ENCODE data around the gene DHRS7B.

Gene DHRS7B

DNA sequence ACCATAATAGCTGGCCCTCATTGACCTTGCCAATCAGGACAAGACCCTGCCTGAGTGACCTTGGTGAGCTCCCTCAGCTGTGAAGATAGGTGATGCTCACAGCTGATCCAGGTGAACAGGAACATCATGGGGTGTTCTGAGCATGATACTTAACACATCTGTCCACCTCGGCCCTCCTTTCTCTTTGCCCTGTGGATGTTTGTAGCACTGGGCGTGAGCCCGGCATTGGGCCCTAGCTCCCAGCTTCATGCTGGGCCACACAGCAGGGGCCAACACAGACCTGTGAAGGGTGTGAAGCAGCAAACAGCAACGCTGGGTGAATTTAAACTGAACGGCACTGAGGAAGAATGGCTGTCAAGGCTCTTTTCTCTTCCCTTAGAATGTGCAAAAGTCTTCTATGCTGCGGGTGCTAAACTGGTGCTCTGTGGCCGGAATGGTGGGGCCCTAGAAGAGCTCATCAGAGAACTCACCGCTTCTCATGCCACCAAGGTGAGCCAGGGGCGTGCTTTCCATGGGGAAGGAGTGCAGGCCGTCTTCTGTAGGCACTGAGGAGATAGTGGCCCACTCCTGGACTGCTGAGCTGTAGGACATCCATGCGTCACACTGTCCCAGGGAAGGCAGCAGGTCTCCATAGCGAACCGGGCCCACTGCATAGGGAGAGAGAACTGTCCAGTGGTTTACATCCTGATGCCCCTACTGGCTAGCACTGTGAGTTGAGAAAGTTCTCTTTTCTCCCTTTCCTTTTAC lies 51.3 kb downstream of the DHRS7B start:
- no peak overlapping the region for H3K4me2 ChIP-seq (ENCODE audit: low read length)
- no peaks in the 10 kb centered on the region for H4K20me1 ChIP-seq (ENCODE audit: insufficient read depth, low read length)
- H3K9me3 ChIP-seq (ENCODE audit: insufficient read depth, low read length), result no peaks in the 10 kb centered on the region
- no peaks in the 10 kb centered on the region for H3K27me3 ChIP-seq (ENCODE audit: low read depth, low read length)
- no peak overlapping the region for H3K4me3 ChIP-seq (ENCODE audit: low read length)
- no peak overlapping the region for H3K27ac ChIP-seq (ENCODE audit: low read length)
- no peaks in the 10 kb centered on the region for H3K36me3 ChIP-seq (replicated peaks; ENCODE audit: low read depth, low read length)
- H3K79me2 ChIP-seq (ENCODE audit: low read length), result no peaks in the 10 kb centered on the region
- no peak overlapping the region for H3K9ac ChIP-seq (ENCODE audit: low read length)
- H2AFZ ChIP-seq (ENCODE audit: low read depth, low read length), result no peak overlapping the region
- H3K4me1 ChIP-seq (ENCODE audit: low read length), result no peaks in the 10 kb centered on the region
- TF ChIP-seq EZH2phosphoT487 (IDR thresholded peaks at IDR 0.05; ENCODE audit: low read depth), result no peak
- TF ChIP-seq, protein P1, sequence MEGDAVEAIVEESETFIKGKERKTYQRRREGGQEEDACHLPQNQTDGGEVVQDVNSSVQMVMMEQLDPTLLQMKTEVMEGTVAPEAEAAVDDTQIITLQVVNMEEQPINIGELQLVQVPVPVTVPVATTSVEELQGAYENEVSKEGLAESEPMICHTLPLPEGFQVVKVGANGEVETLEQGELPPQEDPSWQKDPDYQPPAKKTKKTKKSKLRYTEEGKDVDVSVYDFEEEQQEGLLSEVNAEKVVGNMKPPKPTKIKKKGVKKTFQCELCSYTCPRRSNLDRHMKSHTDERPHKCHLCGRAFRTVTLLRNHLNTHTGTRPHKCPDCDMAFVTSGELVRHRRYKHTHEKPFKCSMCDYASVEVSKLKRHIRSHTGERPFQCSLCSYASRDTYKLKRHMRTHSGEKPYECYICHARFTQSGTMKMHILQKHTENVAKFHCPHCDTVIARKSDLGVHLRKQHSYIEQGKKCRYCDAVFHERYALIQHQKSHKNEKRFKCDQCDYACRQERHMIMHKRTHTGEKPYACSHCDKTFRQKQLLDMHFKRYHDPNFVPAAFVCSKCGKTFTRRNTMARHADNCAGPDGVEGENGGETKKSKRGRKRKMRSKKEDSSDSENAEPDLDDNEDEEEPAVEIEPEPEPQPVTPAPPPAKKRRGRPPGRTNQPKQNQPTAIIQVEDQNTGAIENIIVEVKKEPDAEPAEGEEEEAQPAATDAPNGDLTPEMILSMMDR (IDR thresholded peaks at IDR 0.05; ENCODE audit: low read depth, low read length), result no peak

DNA sequence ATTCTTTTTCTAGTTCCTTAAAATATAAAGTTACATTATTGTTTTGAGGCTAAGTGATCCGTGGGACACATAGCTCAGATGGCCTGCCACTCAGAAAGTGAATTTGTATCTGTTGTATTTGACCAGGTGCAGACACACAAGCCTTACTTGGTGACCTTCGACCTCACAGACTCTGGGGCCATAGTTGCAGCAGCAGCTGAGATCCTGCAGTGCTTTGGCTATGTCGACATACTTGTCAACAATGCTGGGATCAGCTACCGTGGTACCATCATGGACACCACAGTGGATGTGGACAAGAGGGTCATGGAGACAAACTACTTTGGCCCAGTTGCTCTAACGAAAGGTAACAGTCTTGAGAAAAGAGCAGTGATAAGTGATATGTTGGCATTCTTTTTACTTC lies 56.7 kb downstream of the DHRS7B start:
- H3K9ac ChIP-seq (ENCODE audit: low read length), result no peak overlapping the region
- H3K4me2 ChIP-seq (ENCODE audit: low read length), result no peak overlapping the region
- no peaks in the 10 kb centered on the region for H3K36me3 ChIP-seq (replicated peaks; ENCODE audit: low read depth, low read length)
- H3K27ac ChIP-seq (ENCODE audit: low read length), result no peak overlapping the region
- no peaks in the 10 kb centered on the region for H3K4me1 ChIP-seq (ENCODE audit: low read length)
- TF ChIP-seq, protein P1 (IDR thresholded peaks at IDR 0.05; ENCODE audit: low read depth, low read length), result no peak
- no peak for TF ChIP-seq EZH2phosphoT487 (IDR thresholded peaks at IDR 0.05; ENCODE audit: low read depth)
- no peak overlapping the region for H2AFZ ChIP-seq (ENCODE audit: low read depth, low read length)
- H3K79me2 ChIP-seq (ENCODE audit: low read length), result no peaks in the 10 kb centered on the region
- H3K27me3 ChIP-seq (ENCODE audit: low read depth, low read length), result no peaks in the 10 kb centered on the region
- H3K9me3 ChIP-seq (ENCODE audit: insufficient read depth, low read length), result no peaks in the 10 kb centered on the region
- no peak overlapping the region for H3K4me3 ChIP-seq (ENCODE audit: low read length)
- H4K20me1 ChIP-seq (ENCODE audit: insufficient read depth, low read length), result no peaks in the 10 kb centered on the region

DNA sequence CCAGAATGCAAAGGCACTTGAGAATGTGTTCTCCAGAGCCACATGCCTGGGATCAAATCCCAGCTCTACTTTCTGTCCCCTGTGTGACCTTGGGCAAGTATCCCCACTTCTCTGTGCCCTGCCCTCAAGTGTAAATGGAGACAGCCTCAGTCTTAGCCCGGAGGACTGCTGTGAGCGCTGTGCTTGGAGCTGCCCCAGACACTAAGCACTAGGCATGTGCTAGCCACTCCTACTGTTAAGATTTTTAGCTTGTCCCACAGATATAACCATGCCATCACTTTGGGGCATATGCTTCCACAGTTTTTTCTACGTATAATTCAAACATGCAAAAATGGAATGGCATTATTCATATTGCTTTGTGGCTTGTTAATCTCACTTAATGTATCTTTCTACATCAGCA lies 57.8 kb downstream of the DHRS7B start:
- H3K79me2 ChIP-seq (ENCODE audit: low read length), result no peaks in the 10 kb centered on the region
- no peak overlapping the region for H2AFZ ChIP-seq (ENCODE audit: low read depth, low read length)
- H4K20me1 ChIP-seq (ENCODE audit: insufficient read depth, low read length), result no peaks in the 10 kb centered on the region
- no peak for TF ChIP-seq EZH2phosphoT487 (IDR thresholded peaks at IDR 0.05; ENCODE audit: low read depth)
- TF ChIP-seq, protein P1 (IDR thresholded peaks at IDR 0.05; ENCODE audit: low read depth, low read length), result no peak
- H3K9me3 ChIP-seq (ENCODE audit: insufficient read depth, low read length), result no peaks in the 10 kb centered on the region
- H3K4me1 ChIP-seq (ENCODE audit: low read length), result no peaks in the 10 kb centered on the region
- H3K9ac ChIP-seq (ENCODE audit: low read length), result no peak overlapping the region
- H3K4me3 ChIP-seq (ENCODE audit: low read length), result no peak overlapping the region
- no peak overlapping the region for H3K4me2 ChIP-seq (ENCODE audit: low read length)
- H3K27me3 ChIP-seq (ENCODE audit: low read depth, low read length), result no peaks in the 10 kb centered on the region
- H3K27ac ChIP-seq (ENCODE audit: low read length), result no peak overlapping the region
- H3K36me3 ChIP-seq (replicated peaks; ENCODE audit: low read depth, low read length), result no peaks in the 10 kb centered on the region

DNA sequence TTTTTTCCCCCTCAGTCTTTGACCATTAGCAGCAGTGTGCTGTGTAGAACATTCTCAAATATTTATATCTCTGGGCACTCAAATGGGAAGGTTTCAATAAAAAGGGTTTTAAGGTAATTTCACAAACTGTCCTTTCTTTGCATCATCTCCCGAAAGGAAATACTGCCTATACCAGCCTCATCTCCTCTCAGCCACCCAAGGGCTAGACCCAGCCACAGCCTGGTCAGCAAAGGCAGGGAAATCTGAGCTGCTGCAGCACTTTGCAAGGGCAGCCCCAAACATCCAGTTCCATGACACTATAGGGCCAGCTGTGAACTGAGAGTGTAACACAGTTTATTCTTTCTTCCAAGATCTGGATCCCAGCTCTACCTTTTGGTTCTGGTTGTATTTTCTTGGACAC lies 58.3 kb downstream of the DHRS7B start:
- Histone ChIP-seq H3K9ac (ENCODE audit: low read length) (no peak overlapping the region), H3K9me3 (ENCODE audit: insufficient read depth, low read length) (no peaks in the 10 kb centered on the region), H3K4me1 (ENCODE audit: low read length) (no peaks in the 10 kb centered on the region), H3K36me3 (replicated peaks; ENCODE audit: low read depth, low read length) (no peaks in the 10 kb centered on the region), H4K20me1 (ENCODE audit: insufficient read depth, low read length) (no peaks in the 10 kb centered on the region), H3K27ac (ENCODE audit: low read length) (no peak overlapping the region), H3K27me3 (ENCODE audit: low read depth, low read length) (no peaks in the 10 kb centered on the region), H3K79me2 (ENCODE audit: low read length) (no peaks in the 10 kb centered on the region), H2AFZ (ENCODE audit: low read depth, low read length) (no peak overlapping the region), H3K4me3 (ENCODE audit: low read length) (no peak overlapping the region), H3K4me2 (ENCODE audit: low read length) (no peak overlapping the region)
- TF ChIP-seq EZH2phosphoT487 (IDR thresholded peaks at IDR 0.05; ENCODE audit: low read depth), result no peak
- TF ChIP-seq, protein P1 (IDR thresholded peaks at IDR 0.05; ENCODE audit: low read depth, low read length), result no peak
